ENCODE data around the gene MCOLN1. TPM values are rescaled to one million over a fixed set of nuclear protein-coding genes. Genes with fewer than 3 reads are reported as not detected.

MCOLN1 gene
- total and polyA plus RNA-seq, 3 experiments from 2014 or later, result 11.6 to 19.6 (median 19.4) TPM

DNA sequence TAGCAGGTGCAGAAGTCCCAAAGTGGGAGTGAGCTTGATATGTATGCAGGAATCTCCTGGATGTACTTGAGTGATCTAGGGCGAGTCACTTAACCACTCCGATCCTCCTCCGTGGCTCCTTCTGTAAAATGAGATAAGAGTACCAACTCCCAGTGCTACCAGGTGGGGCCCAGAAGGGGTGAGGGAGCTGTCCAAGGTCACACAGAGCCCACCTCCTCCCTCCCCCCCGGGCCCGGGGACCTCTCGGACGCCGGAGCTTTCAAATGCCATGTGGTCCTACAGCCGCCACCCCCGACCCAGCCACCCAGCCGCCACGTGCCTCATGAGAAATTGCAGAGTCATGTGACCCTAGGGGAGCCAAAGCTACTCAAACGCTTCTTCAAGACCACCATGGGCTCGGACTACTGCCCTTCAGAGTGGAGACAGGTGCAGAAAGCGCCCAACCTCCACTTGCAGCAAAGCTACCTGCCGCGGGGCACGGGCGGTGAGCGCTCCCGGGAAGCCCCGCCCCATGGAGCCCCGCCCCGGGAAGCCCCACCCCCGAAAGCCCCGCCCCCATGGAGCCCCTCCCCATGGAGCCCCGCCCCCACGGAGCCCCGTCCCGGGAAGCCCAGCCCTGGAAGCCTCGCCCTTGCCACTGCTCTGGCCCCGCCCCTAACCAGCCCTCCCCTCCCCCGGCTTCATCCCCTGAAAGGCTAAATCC, 16.6 kb upstream of the MCOLN1 start:
- H3K9me3 ChIP-seq (ENCODE audit: low read length), result no peaks in the 10 kb centered on the region
- Mint-ChIP-seq H3K27me3 (peaks cover 43 to 56% of the 10 kb centered on the region in 2 donors), H3K36me3 (no peaks in the 10 kb centered on the region), H3K4me1 (peaks cover 7 to 12% (median 8%) of the 10 kb centered on the region in 3 donors), H3K4me3 (peak overlapping the region in 3 of 7 donors; percentile 29 to 41 (median 32)), H3K27ac (peak overlapping the region in 1 of 8 donors; percentile 19), H3K9me3 (no peaks in the 10 kb centered on the region)
- H3K36me3 ChIP-seq (ENCODE audit: insufficient read depth, low read length), result no peaks in the 10 kb centered on the region
- peaks cover 8% of the 10 kb centered on the region for H3K4me1 ChIP-seq (ENCODE audit: insufficient read depth, low read length)
- ChIA-PET CTCF (no interaction called here), POLR2A (interaction anchor here (0.7 kb wide), 1 partner anchor 19 kb away, joined by 9 read pairs; no protein-coding TSS in a partner anchor)
- no peak for DNase-seq
- H3K4me3 ChIP-seq (ENCODE audit: low read length), result no peak overlapping the region
- no peak overlapping the region for H3K27ac ChIP-seq (ENCODE audit: low read depth, low read length)
- peaks cover 9% of the 10 kb centered on the region for H3K27me3 ChIP-seq (ENCODE audit: insufficient read depth, low read length, poor library complexity, severe bottlenecking)

GRCh38 chr19:7506385-7507328, 15.8 kb upstream of the MCOLN1 start:
- no peak overlapping the region for H3K4me3 Mint-ChIP-seq
- Histone ChIP-seq H3K27ac (ENCODE audit: low read depth, low read length) (no peak overlapping the region), H3K4me3 (ENCODE audit: low read length) (no peak overlapping the region), H3K27me3 (ENCODE audit: insufficient read depth, low read length, poor library complexity, severe bottlenecking) (peaks cover 9% of the 10 kb centered on the region), H3K9me3 (ENCODE audit: low read length) (no peaks in the 10 kb centered on the region), H3K4me1 (ENCODE audit: insufficient read depth, low read length) (peaks cover 8% of the 10 kb centered on the region), H3K36me3 (ENCODE audit: insufficient read depth, low read length) (no peaks in the 10 kb centered on the region)
- ChIA-PET CTCF (interaction anchor here (0.6 kb wide), 1 partner anchor 42 kb away, joined by 3 read pairs; no protein-coding TSS in a partner anchor), POLR2A (interaction anchor here (0.7 kb wide), 1 partner anchor 18 kb away, joined by 9 read pairs; no protein-coding TSS in a partner anchor)
- peaks cover 38 to 50% of the 10 kb centered on the region in 2 donors for H3K27me3 Mint-ChIP-seq
- no peaks in the 10 kb centered on the region for H3K9me3 Mint-ChIP-seq
- H3K4me1 Mint-ChIP-seq, result peaks cover 7 to 12% (median 8%) of the 10 kb centered on the region in 3 donors
- peak overlapping the region in 1 of 8 donors; percentile 82 for H3K27ac Mint-ChIP-seq
- no peaks in the 10 kb centered on the region for H3K36me3 Mint-ChIP-seq
- DNase-seq, result peak in 2 of 5 donors; percentile 12 to 16

GRCh38 chr19:7507884-7508283, 14.5 kb upstream of the MCOLN1 start:
- peaks cover 27 to 41% of the 10 kb centered on the region in 2 donors for H3K27me3 Mint-ChIP-seq

DNA sequence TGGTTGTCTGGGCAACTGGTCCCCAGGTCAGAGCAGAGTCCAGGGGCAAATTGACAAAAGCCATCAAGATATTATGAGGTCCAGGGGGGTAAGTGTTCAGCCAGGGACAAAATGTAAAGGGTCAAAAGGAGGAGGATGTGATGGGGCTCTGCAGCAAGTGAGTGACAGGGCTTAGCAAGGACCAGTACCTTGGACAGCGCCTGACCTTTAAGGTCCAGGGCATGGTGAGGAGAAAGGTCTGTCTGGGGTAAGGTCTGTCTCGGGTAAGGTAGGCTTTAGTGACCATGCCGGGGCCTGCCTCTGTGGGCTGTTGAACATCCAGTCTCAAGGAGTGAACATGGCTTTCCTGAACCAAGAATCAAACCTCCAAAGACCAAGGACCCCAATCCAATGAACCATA, 12.8 kb upstream of the MCOLN1 start:
- Histone ChIP-seq H3K27me3 (ENCODE audit: insufficient read depth, low read length, poor library complexity, severe bottlenecking) (peaks cover 9% of the 10 kb centered on the region), H3K4me1 (ENCODE audit: insufficient read depth, low read length) (peaks cover 8% of the 10 kb centered on the region), H3K4me3 (ENCODE audit: low read length) (no peak overlapping the region), H3K9me3 (ENCODE audit: low read length) (no peaks in the 10 kb centered on the region), H3K36me3 (ENCODE audit: insufficient read depth, low read length) (no peaks in the 10 kb centered on the region), H3K27ac (ENCODE audit: low read depth, low read length) (no peak overlapping the region)
- ChIA-PET CTCF (no interaction called here), POLR2A (no interaction called here)
- peaks cover 29 to 38% of the 10 kb centered on the region in 2 donors for H3K27me3 Mint-ChIP-seq
- DNase-seq, result no peak
- H3K36me3 Mint-ChIP-seq, result no peaks in the 10 kb centered on the region
- H3K27ac Mint-ChIP-seq, result peak overlapping the region in 1 of 8 donors; percentile 1
- no peaks in the 10 kb centered on the region for H3K9me3 Mint-ChIP-seq
- H3K4me3 Mint-ChIP-seq, result no peak overlapping the region
- peaks cover 7 to 12% (median 8%) of the 10 kb centered on the region in 3 donors for H3K4me1 Mint-ChIP-seq

More at GRCh38 chr19:7507884-7508283, 14.5 kb upstream of the MCOLN1 start:
- H3K9me3 ChIP-seq (ENCODE audit: low read length), result no peaks in the 10 kb centered on the region
- peaks cover 9% of the 10 kb centered on the region for H3K27me3 ChIP-seq (ENCODE audit: insufficient read depth, low read length, poor library complexity, severe bottlenecking)
- H3K9me3 Mint-ChIP-seq, result no peaks in the 10 kb centered on the region
- ChIA-PET POLR2A (no interaction called here), CTCF (no interaction called here)
- H3K36me3 ChIP-seq (ENCODE audit: insufficient read depth, low read length), result no peaks in the 10 kb centered on the region
- H3K4me1 Mint-ChIP-seq, result peaks cover 7 to 12% (median 8%) of the 10 kb centered on the region in 3 donors
- H3K36me3 Mint-ChIP-seq, result no peaks in the 10 kb centered on the region
- no peak overlapping the region for H3K27ac ChIP-seq (ENCODE audit: low read depth, low read length)
- no peak overlapping the region for H3K4me3 ChIP-seq (ENCODE audit: low read length)
- no peak overlapping the region for H3K4me3 Mint-ChIP-seq
- peaks cover 8% of the 10 kb centered on the region for H3K4me1 ChIP-seq (ENCODE audit: insufficient read depth, low read length)
- H3K27ac Mint-ChIP-seq, result no peak overlapping the region
- no peak for DNase-seq

- ChIA-PET POLR2A (interaction anchor here (0.6 kb wide), 1 partner anchor 444 kb away, joined by 9 read pairs; no protein-coding TSS in a partner anchor), CTCF (no interaction called here)
- Mint-ChIP-seq H3K27ac (no peak overlapping the region), H3K9me3 (peaks cover 0 to 1% (median 0%) of the 10 kb centered on the region in 5 donors), H3K4me3 (no peak overlapping the region), H3K36me3 (no peaks in the 10 kb centered on the region), H3K4me1 (peaks cover 11 to 15% (median 14%) of the 10 kb centered on the region in 3 donors), H3K27me3 (peaks cover 19 to 31% of the 10 kb centered on the region in 2 donors)
- peaks cover 5% of the 10 kb centered on the region for H3K4me1 ChIP-seq (ENCODE audit: insufficient read depth, low read length)
- no peaks in the 10 kb centered on the region for H3K36me3 ChIP-seq (ENCODE audit: insufficient read depth, low read length)
- no peak overlapping the region for H3K27ac ChIP-seq (ENCODE audit: low read depth, low read length)
- no peak overlapping the region for H3K4me3 ChIP-seq (ENCODE audit: low read length)
- H3K9me3 ChIP-seq (ENCODE audit: low read length), result no peaks in the 10 kb centered on the region
- H3K27me3 ChIP-seq (ENCODE audit: insufficient read depth, low read length, poor library complexity, severe bottlenecking), result no peaks in the 10 kb centered on the region
- DNase-seq, result no peak
Measured at GRCh38 chr19:7512400-7512851, 10.0 kb upstream of the MCOLN1 start.

DNA sequence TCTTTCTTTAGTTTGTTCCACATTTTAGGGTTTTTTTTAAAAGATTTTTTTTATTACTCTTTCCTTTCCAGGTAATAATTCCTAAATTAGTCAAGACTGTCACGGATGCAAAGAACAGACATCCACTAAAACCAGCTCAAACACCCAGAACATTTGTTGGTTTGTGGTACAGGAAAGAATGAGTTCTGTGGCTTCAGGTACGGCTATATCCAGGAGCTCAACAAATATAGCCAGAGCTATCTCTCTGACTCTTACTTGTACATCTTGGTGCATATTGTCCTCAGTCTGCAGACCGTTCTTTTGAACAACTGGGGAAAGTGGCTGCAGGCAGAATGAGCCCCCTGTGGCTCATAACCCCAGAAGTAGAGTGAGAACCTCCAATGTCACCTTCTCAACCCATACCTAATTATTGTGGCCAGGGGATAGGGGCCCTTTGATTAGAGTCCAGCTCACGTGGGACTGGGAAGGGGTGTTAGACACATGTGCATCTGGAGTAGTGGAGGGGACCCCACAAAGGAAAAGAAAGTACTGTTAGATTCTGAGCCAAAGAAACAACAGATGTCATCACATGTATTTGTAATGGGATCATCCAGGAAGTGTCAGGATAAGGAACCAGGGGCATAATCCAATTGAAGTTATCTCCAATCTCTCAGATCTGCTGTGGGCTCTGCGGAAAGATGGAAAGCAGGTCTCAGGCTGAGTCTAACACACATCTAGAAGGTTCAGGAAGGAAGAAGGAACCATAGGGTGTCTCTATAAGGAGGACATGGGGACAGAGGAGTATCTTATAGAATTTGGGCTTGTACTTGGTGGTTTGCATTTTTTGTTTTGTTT, 8.4 kb upstream of the MCOLN1 start:
- Mint-ChIP-seq H3K4me1 (peaks cover 14 to 18% (median 15%) of the 10 kb centered on the region in 3 donors), H3K4me3 (peak overlapping the region in 5 of 7 donors; percentile 1 to 86 (median 5)), H3K36me3 (no peaks in the 10 kb centered on the region), H3K9me3 (peaks cover 0 to 1% (median 0%) of the 10 kb centered on the region in 5 donors), H3K27ac (no peak overlapping the region), H3K27me3 (peaks cover 25 to 26% of the 10 kb centered on the region in 2 donors)
- Histone ChIP-seq H3K27me3 (ENCODE audit: insufficient read depth, low read length, poor library complexity, severe bottlenecking) (no peaks in the 10 kb centered on the region), H3K4me3 (ENCODE audit: low read length) (no peak overlapping the region), H3K27ac (ENCODE audit: low read depth, low read length) (no peak overlapping the region), H3K9me3 (ENCODE audit: low read length) (no peaks in the 10 kb centered on the region), H3K4me1 (ENCODE audit: insufficient read depth, low read length) (peaks cover 5% of the 10 kb centered on the region), H3K36me3 (ENCODE audit: insufficient read depth, low read length) (no peaks in the 10 kb centered on the region)
- POLR2A ChIA-PET, result no interaction called here
- CTCF ChIA-PET, result no interaction called here
- no peak for DNase-seq

DNA sequence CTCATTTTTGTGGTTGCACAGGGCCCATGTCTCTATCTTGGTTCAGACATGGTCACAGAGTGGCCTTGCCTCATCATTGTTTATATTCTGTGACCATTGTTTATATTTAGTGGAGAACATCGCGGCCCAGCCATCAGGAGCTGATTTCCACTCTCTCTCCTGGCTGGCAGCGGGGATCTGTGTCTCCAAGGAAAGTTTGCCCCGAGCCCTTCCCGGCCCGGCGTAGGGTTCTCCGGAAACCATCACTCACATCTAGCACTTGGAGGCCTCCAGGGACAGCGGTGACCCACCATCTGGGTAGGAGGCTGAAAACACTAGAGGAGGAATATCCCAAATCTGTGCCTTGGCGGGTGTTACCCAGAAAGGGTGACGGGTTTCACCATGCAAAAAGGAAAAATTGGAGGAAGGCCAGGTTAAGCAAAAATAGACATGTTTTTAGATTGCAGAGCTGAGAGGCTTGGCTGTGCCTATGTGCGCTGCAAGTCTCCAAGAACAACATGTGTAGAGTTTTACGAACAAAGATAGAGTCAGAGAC, 7.2 kb upstream of the MCOLN1 start:
- Histone ChIP-seq H3K4me1 (ENCODE audit: insufficient read depth, low read length) (peaks cover 5% of the 10 kb centered on the region), H3K27ac (ENCODE audit: low read depth, low read length) (no peak overlapping the region), H3K4me3 (ENCODE audit: low read length) (no peak overlapping the region), H3K27me3 (ENCODE audit: insufficient read depth, low read length, poor library complexity, severe bottlenecking) (no peaks in the 10 kb centered on the region), H3K36me3 (ENCODE audit: insufficient read depth, low read length) (no peaks in the 10 kb centered on the region), H3K9me3 (ENCODE audit: low read length) (no peaks in the 10 kb centered on the region)
- peak overlapping the region in 5 of 8 donors; percentile 46 to 88 (median 79) for H3K27ac Mint-ChIP-seq
- peaks cover 14 to 18% (median 15%) of the 10 kb centered on the region in 3 donors for H3K4me1 Mint-ChIP-seq
- peaks cover 0 to 1% (median 0%) of the 10 kb centered on the region in 5 donors for H3K9me3 Mint-ChIP-seq
- H3K4me3 Mint-ChIP-seq, result peak overlapping the region; percentile 59 to 86 (median 80)
- ChIA-PET CTCF (no interaction called here), POLR2A (no interaction called here)
- H3K36me3 Mint-ChIP-seq, result peaks cover 0 to 2% (median 0%) of the 10 kb centered on the region in 3 donors
- no peak for DNase-seq
- peaks cover 18 to 21% of the 10 kb centered on the region in 2 donors for H3K27me3 Mint-ChIP-seq

Measured in CD8-positive, alpha-beta memory T cell (primary cell).